AG10803 (cell line): Measurements from ENCODE around the gene ST6GALNAC2.

Experiments
- DNase-seq: peaks from one replicate; pipeline ENCODE4 v3.0.0; 2010; ENCODE audit warnings: low read depth
- H3K4me3 ChIP-seq: 2 replicates; pipeline ENCODE4 v1.5.1; 2011; ENCODE audit warnings: mild to moderate bottlenecking, low read length, control low read depth
- TF ChIP-seq, protein P1 (sequence below): conservative IDR thresholded peaks from 2 replicates; pipeline ENCODE4 v1.5.1; 2011; ENCODE audit warnings: mild to moderate bottlenecking, low read length, control low read depth, inconsistent platforms

Gene ST6GALNAC2

GRCh38 chr17:76538941-76539570 lies 46.6 kb downstream of the ST6GALNAC2 start:
- no peak for DNase-seq
- TF ChIP-seq, protein P1, sequence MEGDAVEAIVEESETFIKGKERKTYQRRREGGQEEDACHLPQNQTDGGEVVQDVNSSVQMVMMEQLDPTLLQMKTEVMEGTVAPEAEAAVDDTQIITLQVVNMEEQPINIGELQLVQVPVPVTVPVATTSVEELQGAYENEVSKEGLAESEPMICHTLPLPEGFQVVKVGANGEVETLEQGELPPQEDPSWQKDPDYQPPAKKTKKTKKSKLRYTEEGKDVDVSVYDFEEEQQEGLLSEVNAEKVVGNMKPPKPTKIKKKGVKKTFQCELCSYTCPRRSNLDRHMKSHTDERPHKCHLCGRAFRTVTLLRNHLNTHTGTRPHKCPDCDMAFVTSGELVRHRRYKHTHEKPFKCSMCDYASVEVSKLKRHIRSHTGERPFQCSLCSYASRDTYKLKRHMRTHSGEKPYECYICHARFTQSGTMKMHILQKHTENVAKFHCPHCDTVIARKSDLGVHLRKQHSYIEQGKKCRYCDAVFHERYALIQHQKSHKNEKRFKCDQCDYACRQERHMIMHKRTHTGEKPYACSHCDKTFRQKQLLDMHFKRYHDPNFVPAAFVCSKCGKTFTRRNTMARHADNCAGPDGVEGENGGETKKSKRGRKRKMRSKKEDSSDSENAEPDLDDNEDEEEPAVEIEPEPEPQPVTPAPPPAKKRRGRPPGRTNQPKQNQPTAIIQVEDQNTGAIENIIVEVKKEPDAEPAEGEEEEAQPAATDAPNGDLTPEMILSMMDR: no peak
- no peak overlapping the region for H3K4me3 ChIP-seq

DNA sequence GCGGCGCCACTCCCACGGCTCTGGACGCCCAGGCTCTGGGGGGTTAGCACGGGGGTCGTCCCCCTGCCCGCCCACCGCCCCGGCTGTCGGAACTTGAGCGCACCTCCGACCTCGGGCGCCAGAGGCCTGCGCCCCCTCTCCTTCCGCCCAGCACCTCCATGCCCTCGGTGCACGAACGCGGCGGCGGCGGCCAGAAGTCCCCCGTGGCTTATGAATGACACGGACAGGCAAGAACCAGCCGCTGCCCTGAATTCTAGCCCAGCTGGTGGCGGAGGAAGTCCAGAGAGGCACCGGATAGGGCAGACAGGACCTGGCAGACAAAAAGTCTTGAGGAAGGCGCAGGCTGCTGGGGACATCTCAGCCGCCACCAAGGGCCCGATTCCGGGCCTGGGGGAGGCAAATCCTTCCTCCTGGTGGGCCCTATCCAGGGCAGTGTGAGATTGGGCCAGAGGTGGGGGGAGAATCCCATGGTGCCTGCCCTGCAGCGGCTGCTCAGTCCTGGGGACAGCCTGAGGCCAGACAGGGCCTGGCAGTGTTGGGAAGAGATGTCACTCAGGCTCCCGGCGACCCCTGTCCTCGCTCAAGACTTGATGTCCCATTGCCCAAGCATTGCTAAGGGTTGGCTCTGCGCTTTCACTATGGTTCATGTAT lies 47.3 kb downstream of the ST6GALNAC2 start:
- no peak overlapping the region for H3K4me3 ChIP-seq
- TF ChIP-seq, protein P1: no peak
- DNase-seq: no peak

DNA sequence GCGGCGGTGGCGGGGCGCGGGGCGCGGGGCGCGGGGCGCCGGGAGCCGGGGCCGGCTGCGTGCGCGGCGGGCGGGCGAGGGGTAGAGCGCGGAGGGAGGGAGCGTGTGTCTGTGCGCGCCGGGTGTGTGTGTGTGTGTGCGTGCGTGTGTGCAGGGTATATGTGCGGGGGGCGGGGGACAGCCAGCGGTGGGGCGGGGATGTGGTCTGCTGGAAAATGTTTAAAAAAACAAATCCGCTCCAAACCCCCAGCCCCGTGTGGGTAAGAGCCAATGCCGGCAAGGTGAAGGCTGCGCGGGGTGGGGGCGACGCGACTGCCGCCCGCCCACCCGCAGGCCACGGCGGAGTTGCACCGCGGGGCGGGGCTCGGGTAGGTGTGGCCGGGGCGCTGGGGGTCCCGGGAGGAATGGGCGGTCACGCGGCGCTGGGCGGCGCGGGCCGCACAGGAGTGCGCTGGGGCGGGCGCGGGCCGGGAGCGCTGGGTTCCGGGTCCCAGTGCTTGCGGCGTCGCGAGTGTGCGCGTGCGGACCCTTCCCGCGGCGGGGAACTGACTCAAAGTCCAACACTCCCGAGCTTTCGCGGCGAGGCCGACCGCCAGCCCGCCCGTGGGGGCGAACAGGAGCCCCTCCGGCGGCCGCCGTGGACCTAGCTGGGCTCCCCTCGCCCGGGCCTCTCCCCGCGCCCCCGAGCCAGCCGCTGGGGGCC lies 47.9 kb downstream of the ST6GALNAC2 start, which contains the start of gene CYGB:
Gene CYGB (minus strand): TSS at position 132 of the 703 bp plus-strand sequence. CDS start 167 bp downstream, outside the sequence.
- H3K4me3 ChIP-seq: peak within 1 kb of the TSS; percentile 44
- TF ChIP-seq, protein P1: no peak
- DNase-seq: no peak

DNA sequence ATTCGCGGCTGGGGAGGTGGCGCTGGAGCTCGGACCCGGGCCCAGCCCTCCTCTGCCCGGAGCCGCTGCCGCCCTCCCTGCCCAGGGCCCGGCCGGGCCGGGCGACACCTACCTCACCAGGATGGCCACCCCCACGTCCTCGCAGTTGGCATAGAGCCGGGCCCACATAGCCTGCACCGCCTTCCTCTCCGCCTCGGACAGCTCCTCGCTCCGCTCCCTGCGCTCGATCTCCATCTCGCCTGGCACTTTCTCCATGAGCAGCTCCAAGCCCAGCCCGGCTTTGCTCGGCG lies 48.4 kb downstream of the ST6GALNAC2 start:
- TF ChIP-seq, protein P1: no peak

DNA sequence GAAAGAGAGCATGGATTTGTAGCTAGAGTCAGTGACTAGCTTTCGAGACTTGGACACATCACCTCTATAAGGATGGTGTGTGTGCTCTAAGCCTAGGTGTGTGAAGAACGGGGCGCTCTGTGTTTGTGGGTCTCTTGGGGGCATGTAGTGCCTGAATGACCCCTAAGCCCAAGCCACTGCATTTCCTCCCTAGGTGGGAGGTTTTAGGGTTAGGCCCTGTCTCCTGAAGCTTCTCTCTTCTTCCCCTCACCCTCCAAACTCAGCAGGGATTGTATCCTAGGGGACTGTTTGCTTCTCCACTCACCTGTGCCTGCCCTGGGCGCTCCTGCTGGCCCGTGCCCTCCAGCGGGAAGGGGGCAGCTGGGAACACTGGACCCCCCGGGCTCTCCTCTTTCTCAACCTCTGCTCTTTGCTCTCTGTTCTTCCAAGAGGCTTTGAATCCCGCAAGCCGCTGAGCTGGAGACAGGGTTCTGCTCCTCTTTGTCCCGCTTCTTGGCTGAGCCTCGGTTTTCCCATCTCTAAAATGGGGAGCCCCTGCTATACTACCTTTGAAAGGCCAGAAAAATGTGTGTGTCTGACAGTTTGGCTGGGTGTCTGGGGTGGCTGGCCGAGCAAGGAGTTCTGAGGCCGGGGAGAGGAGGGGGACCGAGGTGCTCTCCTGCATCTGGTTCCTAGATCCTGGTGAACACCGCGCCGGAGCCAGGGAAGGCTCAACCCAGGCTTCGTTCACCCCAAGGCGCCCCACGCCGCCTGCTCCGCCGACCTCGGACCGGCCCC lies 49.0 kb downstream of the ST6GALNAC2 start:
- no peak overlapping the region; the same call in 1 of the 2 replicates for H3K4me3 ChIP-seq
- DNase-seq: no peak
- TF ChIP-seq, protein P1: no peak

More for the DNA sequence above, 48.4 kb downstream of the ST6GALNAC2 start:
- peak; percentile 40 for DNase-seq
- peak overlapping the region; percentile 44 for H3K4me3 ChIP-seq

GRCh38 chr17:76535788-76536510 lies 49.7 kb downstream of the ST6GALNAC2 start:
- no peak overlapping the region for H3K4me3 ChIP-seq
- TF ChIP-seq, protein P1: no peak
- no peak for DNase-seq
